GM21529 (cell line): ENCODE data around the gene TSPAN32.
"Not testable (repeated sequence)": the region's sequence is repeated elsewhere in the genome, so short reads cannot be mapped to it uniquely, and the experiment has no call there.

Source experiments
- ATAC-seq: cut with Tn5 transposase; IDR thresholded peaks from one replicate; pipeline ENCODE4 v1.9.1; 2021; ENCODE audit not compliant: unreplicated experiment

Gene TSPAN32

DNA sequence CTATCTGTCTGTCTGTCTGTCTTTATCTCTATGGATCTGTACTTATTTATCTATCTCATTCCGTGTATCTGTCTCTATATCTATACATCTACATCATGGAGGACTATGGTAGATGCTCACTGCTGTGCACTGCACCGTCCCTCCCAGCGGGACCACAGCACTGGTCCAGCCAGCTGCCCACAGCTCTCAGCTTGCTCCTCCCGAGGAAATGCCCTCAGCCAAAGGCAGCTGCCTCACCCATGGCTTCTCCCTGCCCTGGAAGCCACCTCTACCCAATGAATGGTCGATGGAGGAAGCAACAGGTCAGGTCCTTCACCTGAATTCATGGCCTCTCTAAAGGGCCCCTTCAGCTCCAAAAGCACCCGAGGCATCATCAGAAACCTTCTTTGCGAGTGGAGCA lies 60.6 kb downstream of the TSPAN32 start:
- no peak for ATAC-seq

DNA sequence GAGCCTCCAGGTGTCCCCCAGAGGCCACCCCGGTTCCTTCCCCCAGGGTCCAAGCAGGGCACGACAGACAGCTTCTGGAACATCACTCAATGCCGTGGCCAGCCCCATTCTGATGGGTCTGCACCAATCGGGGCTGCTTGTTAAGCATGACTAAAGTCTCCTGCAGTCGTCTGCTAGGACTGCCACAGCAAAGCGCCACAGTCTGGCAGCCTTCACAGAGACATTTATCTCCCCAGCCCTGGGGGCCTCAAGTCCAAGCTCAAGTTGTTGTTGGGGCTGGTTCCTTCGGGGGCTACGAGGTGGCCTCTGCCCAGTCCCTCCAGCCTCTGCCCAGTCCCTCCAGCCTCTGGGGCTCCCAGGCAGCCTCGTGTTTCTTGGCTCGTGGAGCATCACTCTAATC lies 61.3 kb downstream of the TSPAN32 start:
- no peak for ATAC-seq

DNA sequence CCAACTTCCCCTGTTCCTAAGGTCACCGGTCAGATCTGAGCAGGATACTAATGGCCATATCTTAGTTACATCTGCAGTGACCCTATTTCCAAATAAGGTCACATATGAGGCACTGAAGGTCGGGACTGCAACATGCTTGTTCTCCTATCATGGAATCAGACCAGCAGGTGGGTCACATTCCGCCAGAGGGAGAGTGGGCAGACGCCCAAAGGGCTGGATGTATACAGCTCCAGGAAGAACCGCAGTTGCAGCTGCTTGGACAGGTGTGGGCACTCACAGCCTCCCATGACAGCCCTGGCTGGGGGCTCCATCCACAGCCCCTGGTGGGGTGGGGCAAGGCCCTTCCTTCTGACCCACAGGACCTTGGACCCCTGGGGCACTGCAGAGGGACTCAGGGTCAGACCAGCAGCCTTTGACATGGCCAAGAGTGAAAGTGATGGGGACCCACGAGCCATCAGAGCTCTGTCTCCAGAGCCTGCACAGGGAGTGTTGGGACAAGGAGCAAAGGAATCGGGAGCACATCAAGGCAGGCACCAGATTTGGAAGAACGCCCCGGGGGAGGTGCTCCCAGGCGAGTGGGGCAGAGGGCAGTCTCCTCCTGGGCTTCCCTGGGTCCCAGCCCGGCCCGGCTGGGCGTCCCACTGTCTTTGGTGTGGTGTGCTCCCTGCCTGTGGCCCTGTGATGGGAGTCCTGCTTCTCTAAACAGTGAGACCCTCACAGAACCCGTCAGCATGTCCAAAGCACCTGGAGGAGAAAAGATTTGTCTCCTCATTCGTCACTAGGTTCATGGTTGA lies 62.0 kb downstream of the TSPAN32 start:
- no peak for ATAC-seq

DNA sequence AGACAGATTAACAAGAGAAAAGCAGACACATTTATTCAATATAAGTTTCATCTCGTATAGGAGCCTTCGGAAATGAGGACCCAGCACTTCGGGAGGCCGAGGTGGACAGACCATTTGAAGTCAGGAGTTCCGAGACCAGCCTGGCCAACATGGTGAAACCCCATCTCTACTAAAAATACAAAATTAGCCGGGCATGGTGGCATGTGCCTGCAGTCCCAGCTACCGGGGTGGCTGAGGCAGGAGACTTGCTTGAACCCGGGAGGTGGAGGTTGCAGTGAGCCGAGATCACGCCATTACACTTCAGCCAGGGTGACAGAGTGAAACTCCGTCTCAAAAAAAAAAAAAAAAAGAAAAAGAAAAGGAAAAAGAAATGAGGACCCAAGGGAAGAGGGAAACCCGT lies 62.6 kb downstream of the TSPAN32 start:
- not testable (repeated sequence) for ATAC-seq

DNA sequence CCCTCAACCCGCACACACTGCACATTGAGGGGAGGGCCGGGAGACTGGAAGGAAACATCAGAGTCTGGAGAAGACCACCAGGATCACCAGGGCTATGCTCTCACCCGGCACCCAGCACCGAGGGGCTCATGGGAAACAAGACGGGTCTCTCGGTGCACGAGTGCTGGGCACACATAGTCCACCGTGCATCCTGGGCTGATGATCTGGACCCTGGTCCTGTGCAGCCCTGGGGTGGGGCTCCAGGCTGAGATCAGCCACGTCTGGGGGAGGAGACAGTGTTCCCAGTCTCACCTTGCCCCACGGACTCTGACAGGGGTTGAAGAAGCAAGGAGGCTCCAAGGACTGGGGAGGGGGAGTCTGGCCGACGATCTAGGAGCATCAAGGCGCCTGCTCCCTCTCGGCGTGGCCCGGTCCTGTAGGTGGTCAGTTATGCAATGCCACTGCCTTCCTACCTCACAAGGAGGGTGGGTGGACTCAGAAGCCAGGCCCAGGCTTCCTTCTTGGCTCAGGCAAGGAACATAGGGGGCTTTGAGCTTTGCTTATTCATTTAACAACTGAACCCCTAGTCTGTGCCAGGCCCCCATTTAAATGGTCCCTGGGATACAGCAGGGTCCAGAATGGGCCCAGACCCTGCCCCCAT lies 63.9 kb downstream of the TSPAN32 start:
- no peak for ATAC-seq

DNA sequence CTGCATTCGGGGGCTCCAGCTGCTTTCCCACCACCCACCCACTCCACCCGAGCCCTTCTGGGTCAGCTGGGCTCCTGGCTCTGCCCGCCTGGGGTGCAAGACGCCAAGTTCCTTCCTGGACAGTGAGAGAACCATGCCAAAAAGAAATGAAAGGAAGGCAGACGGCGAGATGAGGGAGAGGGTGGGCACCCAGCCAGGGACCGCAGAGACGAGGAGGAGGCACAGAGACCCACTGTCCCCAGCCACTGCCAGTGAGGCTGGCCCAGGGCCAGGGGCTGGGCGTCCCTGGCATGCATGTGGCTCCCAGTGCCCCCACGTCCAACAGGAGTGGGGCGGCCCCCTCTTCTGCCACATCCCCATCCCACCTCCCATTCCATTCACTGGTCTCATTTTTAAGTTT lies 64.5 kb downstream of the TSPAN32 start:
- ATAC-seq: no peak

DNA sequence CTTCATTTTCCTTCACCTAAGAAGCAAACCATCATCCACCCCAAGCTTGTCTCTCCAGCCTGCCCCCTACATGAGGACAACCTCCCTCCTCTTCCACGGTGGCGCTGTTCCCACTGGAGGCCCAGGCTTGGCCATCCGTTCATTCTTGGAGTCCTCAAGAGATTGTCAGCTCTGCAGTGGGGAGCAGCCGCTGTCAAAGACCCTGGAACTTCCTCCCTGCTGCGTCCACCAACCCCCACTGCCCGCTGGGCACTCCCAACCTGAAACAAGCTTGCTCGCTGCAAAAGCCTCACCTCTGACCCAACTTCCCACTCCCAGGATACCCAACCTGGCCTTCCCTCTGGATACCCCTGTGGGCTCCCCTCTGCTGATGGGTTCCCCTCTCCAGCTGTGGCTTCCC lies 64.9 kb downstream of the TSPAN32 start:
- no peak for ATAC-seq

DNA sequence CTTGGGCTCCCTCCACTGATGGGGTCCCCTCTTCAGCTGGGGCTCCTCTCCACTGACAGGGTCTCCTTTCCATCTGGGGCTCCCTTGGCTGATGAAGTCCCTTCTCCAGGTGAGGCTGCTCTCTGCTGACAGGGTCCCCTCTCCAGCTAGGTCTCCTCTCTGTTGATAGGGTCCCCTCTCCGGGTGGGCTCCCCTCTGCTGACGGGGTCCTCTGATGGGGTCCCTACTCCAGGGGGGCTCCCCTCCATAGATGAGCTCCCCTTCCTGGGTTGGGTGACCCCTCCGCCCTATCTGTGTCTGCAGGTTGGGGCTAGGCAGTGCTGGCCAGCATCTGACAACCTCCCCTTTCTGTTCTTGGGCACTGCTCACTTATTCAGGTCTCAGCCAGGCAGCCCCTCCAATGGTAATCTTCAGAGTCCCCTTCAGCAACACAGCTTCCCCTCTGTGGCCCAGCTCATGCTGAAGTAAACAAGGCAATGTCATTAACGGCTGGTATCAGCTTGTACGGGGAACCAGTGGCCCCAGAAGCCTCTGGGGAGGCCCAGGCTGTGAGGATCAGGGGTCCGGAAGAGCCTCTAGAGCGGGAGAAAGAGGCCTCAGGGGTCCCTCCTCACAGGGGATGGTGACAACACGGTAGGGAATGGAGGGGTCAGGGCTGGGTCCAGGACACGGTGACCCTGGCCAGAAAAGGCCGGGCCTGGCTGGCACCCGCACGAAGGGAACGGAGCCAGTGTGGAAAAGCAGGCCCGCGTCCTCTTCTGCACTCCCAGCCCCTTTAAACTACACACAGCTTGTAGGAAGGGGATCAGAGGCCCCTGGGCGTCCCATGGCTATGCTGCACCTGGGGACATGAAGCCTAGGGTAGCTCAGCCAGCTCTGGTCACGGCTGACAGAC lies 65.7 kb downstream of the TSPAN32 start:
- no peak for ATAC-seq
